Tibial artery (tissue), 4 donors: Measurements from ENCODE around the gene RABGGTA.
"Not testable (repeated sequence)": the region's sequence is repeated elsewhere in the genome, so short reads cannot be mapped to it uniquely, and the experiment has no call there.

ENCODE experiments used
- DNase-seq, 2 donors: peaks; one replicate each; pipeline ENCODE4 v3.0.0-alpha.2; 2019
- H3K27ac ChIP-seq, 2 donors: fragments of 200-600 bp; sonication (generic) in 1 of 2; 1 replicate in 1 of 2; 2 replicates in 1 of 2; pipeline ENCODE4 v1.5.1; 2018 to 2019; ENCODE audit warnings: mild to moderate bottlenecking in 1 of 2
- H3K27me3 ChIP-seq, 2 donors: fragments of 200-600 bp; sonication (generic) in 1 of 2; one replicate each; pipeline versions ENCODE4 v1.5.1 to v1.6.0; 2016 to 2019
- H3K36me3 ChIP-seq, 3 donors: fragments of 200-600 bp; sonication (generic) in 2 of 3; one replicate each; pipeline ENCODE4 v1.5.1; 2016 to 2019; ENCODE audit warnings: mild to moderate bottlenecking in 2 of 3
- H3K4me1 ChIP-seq, 4 donors: fragments of 200-600 bp; sonication (generic) in 2 of 4; 1 replicate in 3 of 4; 2 replicates in 1 of 4; pipeline ENCODE4 v1.5.1; 2016 to 2019
- H3K4me3 ChIP-seq, 2 donors: fragments of 200-600 bp; sonication (generic) in 1 of 2; 1 replicate in 1 of 2; 2 replicates in 1 of 2; pipeline ENCODE4 v1.5.1; 2018 to 2019; ENCODE audit warnings: mild to moderate bottlenecking in 2 of 2
- H3K9me3 ChIP-seq, 3 donors: fragments of 200-600 bp; sonication (generic) in 1 of 3; one replicate each; pipeline ENCODE4 v1.5.1; 2016 to 2019
- CTCF ChIP-seq, 2 experiments: fragments of 200-600 bp in 1 of 2; fragments of 450-650 bp in 1 of 2; IDR thresholded peaks; one replicate each; pipeline ENCODE4 v1.5.1; 2017 to 2019; ENCODE audit warnings: antibody characterized with exemption in 2 of 2, mild to moderate bottlenecking in 1 of 2, moderate library complexity in 1 of 2
- intact Hi-C: fragments of 100-400 bp; cut with DNase I; formaldehyde crosslinking; loops from one replicate; pipeline ENCODE4 v1.15.0; 2023; ENCODE audit warnings: low total_unique reads

Gene RABGGTA

GRCh38 chr14:24224618-24225071 is 46.8 kb downstream of the RABGGTA start:
- peak in 1 of 2 donors; percentile 20 for DNase-seq
- no peak for TF ChIP-seq CTCF (IDR thresholded peaks at IDR 0.05)
- no peak overlapping the region for H3K27ac ChIP-seq
- H3K4me3 ChIP-seq: no peak overlapping the region
- H3K4me1 ChIP-seq: peaks cover 0 to 3% (median 0%) of the 10 kb centered on the region in 4 donors
- H3K9me3 ChIP-seq: no peaks in the 10 kb centered on the region
- peaks cover 0 to 12% (median 11%) of the 10 kb centered on the region in 3 donors for H3K36me3 ChIP-seq
- intact Hi-C loops: no loop called here
- H3K27me3 ChIP-seq: no peaks in the 10 kb centered on the region

- H3K9me3 ChIP-seq, H3K4me1 ChIP-seq, intact Hi-C loops, H3K27me3 ChIP-seq, H3K27ac ChIP-seq, H3K4me3 ChIP-seq: not testable (repeated sequence)
- H3K36me3 ChIP-seq: peaks cover 3 to 10% (median 4%) of the 10 kb centered on the region in 3 donors
- peak in 1 of 2 donors; percentile 13 for DNase-seq
These were observed 48.4 kb downstream of the RABGGTA start for GRCh38 chr14:24222987-24223386.

- no peak for DNase-seq
- Histone ChIP-seq H3K4me3 (no peak overlapping the region), H3K4me1 (peaks cover 0 to 12% (median 9%) of the 10 kb centered on the region in 4 donors), H3K36me3 (peaks cover 3 to 7% (median 5%) of the 10 kb centered on the region in 3 donors), H3K27ac (no peak overlapping the region), H3K27me3 (no peaks in the 10 kb centered on the region), H3K9me3 (no peaks in the 10 kb centered on the region)
- intact Hi-C loops: no loop called here
- no peak for TF ChIP-seq CTCF (IDR thresholded peaks at IDR 0.05)
These were observed 51.9 kb downstream of the RABGGTA start for GRCh38 chr14:24219521-24219920.

- Histone ChIP-seq H3K4me1 (peaks cover 0 to 17% (median 13%) of the 10 kb centered on the region in 4 donors), H3K27ac (no peak overlapping the region), H3K4me3 (no peak overlapping the region), H3K36me3 (peaks cover 3 to 7% (median 5%) of the 10 kb centered on the region in 3 donors), H3K9me3 (no peaks in the 10 kb centered on the region), H3K27me3 (no peaks in the 10 kb centered on the region)
- peak in 1 of 2 donors; percentile 15 for DNase-seq
- no peak for TF ChIP-seq CTCF (IDR thresholded peaks at IDR 0.05)
- intact Hi-C loops: no loop called here
These were observed 52.3 kb downstream of the RABGGTA start for GRCh38 chr14:24219080-24219479.

GRCh38 chr14:24216876-24217275 is 54.5 kb downstream of the RABGGTA start:
- intact Hi-C loops, H3K36me3 ChIP-seq, H3K9me3 ChIP-seq, H3K4me3 ChIP-seq, H3K27ac ChIP-seq, H3K27me3 ChIP-seq: not testable (repeated sequence)
- peaks cover 0 to 31% (median 26%) of the 10 kb centered on the region in 4 donors for H3K4me1 ChIP-seq
- peak in 1 of 2 donors; percentile 48 for DNase-seq

GRCh38 chr14:24216345-24216699 is 55.1 kb downstream of the RABGGTA start:
- Histone ChIP-seq H3K36me3 (peaks cover 5 to 10% (median 6%) of the 10 kb centered on the region in 3 donors), H3K4me3 (peak overlapping the region; percentile 69 to 72), H3K9me3 (no peaks in the 10 kb centered on the region), H3K27me3 (no peaks in the 10 kb centered on the region), H3K27ac (peak overlapping the region; percentile 89 to 91), H3K4me1 (peaks cover 0 to 31% (median 27%) of the 10 kb centered on the region in 4 donors)
- no peak for TF ChIP-seq CTCF (IDR thresholded peaks at IDR 0.05)
- DNase-seq: no peak
- intact Hi-C loops: no loop called here
